Muscle layer of colon (tissue), 2 donors: ENCODE measurements around the gene CACNA1A.

Experiments used
- H3K27ac ChIP-seq: one replicate; pipeline ENCODE4 v1.7.0; 2013; ENCODE audit warnings: low read depth, mild to moderate bottlenecking, low read length, moderate library complexity
- H3K27me3 ChIP-seq, 2 donors: one replicate each; pipeline ENCODE4 v1.7.0; 2013; ENCODE audit warnings: low read length in 2 of 2, mild to moderate bottlenecking in 2 of 2; ENCODE audit not compliant: insufficient read depth in 2 of 2, control insufficient read depth in 1 of 2
- H3K36me3 ChIP-seq: one replicate; pipeline ENCODE4 v1.7.0; 2013; ENCODE audit warnings: mild to moderate bottlenecking, low read length; ENCODE audit not compliant: insufficient read depth
- H3K4me1 ChIP-seq: one replicate; pipeline ENCODE4 v1.7.0; 2013; ENCODE audit warnings: mild to moderate bottlenecking, low read length; ENCODE audit not compliant: insufficient read depth
- H3K4me3 ChIP-seq, 2 donors: one replicate each; pipeline ENCODE4 v1.7.0; 2013; ENCODE audit warnings: low read length in 2 of 2, low read depth in 1 of 2, mild to moderate bottlenecking in 1 of 2, moderate library complexity in 1 of 2
- H3K9ac ChIP-seq: one replicate; pipeline ENCODE4 v1.7.0; 2013; ENCODE audit warnings: low read length
- H3K9me3 ChIP-seq: one replicate; pipeline ENCODE4 v1.7.0; 2013; ENCODE audit warnings: mild to moderate bottlenecking, low read length
- donor health status: abdominal sarcoma.
- donor health status: Adenocarcinoma of cecum.

The CACNA1A gene

GRCh38 chr19:13526552-13526951 is 20.3 kb upstream of the CACNA1A start:
- Histone ChIP-seq H3K9ac (no peak overlapping the region), H3K4me1 (no peaks in the 10 kb centered on the region), H3K36me3 (no peaks in the 10 kb centered on the region), H3K4me3 (no peak overlapping the region), H3K9me3 (no peaks in the 10 kb centered on the region), H3K27me3 (no peaks in the 10 kb centered on the region), H3K27ac (no peak overlapping the region)

DNA sequence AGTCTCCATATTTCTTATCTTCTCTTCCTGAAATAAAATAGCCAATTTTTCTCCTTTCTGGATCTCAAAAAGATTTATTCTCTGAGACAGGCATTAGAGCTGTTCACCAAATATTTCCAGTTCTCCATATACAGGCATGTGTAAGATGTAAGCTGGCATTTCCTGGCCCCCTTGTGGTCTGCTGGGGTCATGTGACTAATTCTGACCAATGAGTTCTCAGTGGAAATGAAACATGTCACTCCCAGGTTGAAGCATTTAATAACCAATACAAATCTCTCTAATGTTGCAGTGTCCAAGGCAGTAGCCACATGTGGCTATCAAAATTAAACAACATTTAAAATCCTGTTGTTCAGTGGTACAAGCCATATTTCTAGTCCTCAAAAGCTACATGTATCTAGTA is 14.8 kb upstream of the CACNA1A start:
- H3K27me3 ChIP-seq = no peaks in the 10 kb centered on the region
- H3K9ac ChIP-seq = no peak overlapping the region
- H3K4me3 ChIP-seq = no peak overlapping the region
- no peaks in the 10 kb centered on the region for H3K4me1 ChIP-seq
- no peaks in the 10 kb centered on the region for H3K36me3 ChIP-seq
- H3K27ac ChIP-seq = no peak overlapping the region
- no peaks in the 10 kb centered on the region for H3K9me3 ChIP-seq

DNA sequence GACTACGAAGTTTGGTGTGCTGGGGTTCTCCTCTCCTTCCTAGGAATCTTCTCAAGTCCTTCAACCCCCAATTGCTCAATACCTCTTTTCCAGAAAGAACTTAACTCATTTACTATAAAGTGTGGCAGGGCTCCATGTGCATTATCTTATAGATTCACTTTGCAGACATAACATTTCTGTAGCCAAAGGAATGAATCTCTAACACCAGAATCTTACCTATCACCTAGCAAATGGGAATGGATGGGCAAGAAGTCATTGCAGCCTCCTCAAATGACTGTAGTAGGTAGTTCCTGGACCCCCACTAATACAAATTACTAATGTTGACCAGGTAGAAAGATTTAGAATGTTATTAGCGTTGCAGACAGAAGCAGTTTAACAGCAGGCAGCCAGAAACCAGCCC is 5.7 kb upstream of the CACNA1A start:
- H3K9ac ChIP-seq = no peak overlapping the region
- H3K27me3 ChIP-seq = peaks cover 5 to 11% of the 10 kb centered on the region in 2 donors
- no peaks in the 10 kb centered on the region for H3K9me3 ChIP-seq
- H3K4me1 ChIP-seq = no peaks in the 10 kb centered on the region
- no peak overlapping the region for H3K4me3 ChIP-seq
- H3K36me3 ChIP-seq = no peaks in the 10 kb centered on the region
- H3K27ac ChIP-seq = no peak overlapping the region

- H3K4me1 ChIP-seq = no peaks in the 10 kb centered on the region
- no peak overlapping the region for H3K27ac ChIP-seq
- no peak overlapping the region for H3K9ac ChIP-seq
- no peak overlapping the region for H3K4me3 ChIP-seq
- H3K9me3 ChIP-seq = no peaks in the 10 kb centered on the region
- no peaks in the 10 kb centered on the region for H3K36me3 ChIP-seq
- H3K27me3 ChIP-seq = peaks cover 12 to 28% of the 10 kb centered on the region in 2 donors
These were observed 853 bp upstream of the CACNA1A start for GRCh38 chr19:13507053-13507611.

- H3K27ac ChIP-seq = no peak overlapping the region
- H3K4me1 ChIP-seq = no peaks in the 10 kb centered on the region
- no peaks in the 10 kb centered on the region for H3K9me3 ChIP-seq
- H3K27me3 ChIP-seq = peaks cover 12 to 28% of the 10 kb centered on the region in 2 donors
- no peak overlapping the region for H3K9ac ChIP-seq
- no peak overlapping the region for H3K4me3 ChIP-seq
- no peaks in the 10 kb centered on the region for H3K36me3 ChIP-seq
These were observed 363 bp downstream of the CACNA1A start for GRCh38 chr19:13505761-13506470.

- Histone ChIP-seq H3K4me1 (no peaks in the 10 kb centered on the region), H3K9me3 (no peaks in the 10 kb centered on the region), H3K4me3 (no peak overlapping the region), H3K27ac (no peak overlapping the region), H3K27me3 (peaks cover 12 to 28% of the 10 kb centered on the region in 2 donors), H3K9ac (no peak overlapping the region), H3K36me3 (no peaks in the 10 kb centered on the region)
These were observed 1.0 kb downstream of the CACNA1A start for GRCh38 chr19:13505164-13505695.

GRCh38 chr19:13503570-13504235 is 2.6 kb downstream of the CACNA1A start:
- Histone ChIP-seq H3K9ac (no peak overlapping the region), H3K4me3 (no peak overlapping the region), H3K36me3 (no peaks in the 10 kb centered on the region), H3K4me1 (no peaks in the 10 kb centered on the region), H3K27me3 (peaks cover 12 to 28% of the 10 kb centered on the region in 2 donors), H3K27ac (no peak overlapping the region), H3K9me3 (no peaks in the 10 kb centered on the region)

DNA sequence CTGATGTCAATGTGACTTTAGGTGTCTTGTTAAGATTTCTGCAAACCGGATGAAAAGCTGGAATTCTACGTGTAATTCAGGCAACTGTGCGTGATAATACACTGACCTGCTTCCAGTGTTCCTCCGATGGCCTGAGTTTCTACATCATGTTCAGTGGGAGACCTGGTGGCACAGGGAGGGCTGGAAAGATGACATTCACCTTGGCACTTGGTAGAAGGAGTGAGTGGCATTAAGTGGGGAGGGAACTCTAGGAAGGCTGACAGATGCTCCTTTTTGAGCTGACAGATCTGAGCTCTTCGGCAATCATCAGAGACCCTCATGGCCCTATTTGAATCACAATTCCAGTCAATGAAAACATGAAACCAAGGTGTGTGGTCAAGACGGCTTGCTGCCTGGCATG is 4.0 kb downstream of the CACNA1A start:
- H3K4me3 ChIP-seq = no peak overlapping the region
- H3K9me3 ChIP-seq = no peaks in the 10 kb centered on the region
- peaks cover 12 to 20% of the 10 kb centered on the region in 2 donors for H3K27me3 ChIP-seq
- H3K27ac ChIP-seq = no peak overlapping the region
- H3K36me3 ChIP-seq = no peaks in the 10 kb centered on the region
- no peak overlapping the region for H3K9ac ChIP-seq
- H3K4me1 ChIP-seq = no peaks in the 10 kb centered on the region

DNA sequence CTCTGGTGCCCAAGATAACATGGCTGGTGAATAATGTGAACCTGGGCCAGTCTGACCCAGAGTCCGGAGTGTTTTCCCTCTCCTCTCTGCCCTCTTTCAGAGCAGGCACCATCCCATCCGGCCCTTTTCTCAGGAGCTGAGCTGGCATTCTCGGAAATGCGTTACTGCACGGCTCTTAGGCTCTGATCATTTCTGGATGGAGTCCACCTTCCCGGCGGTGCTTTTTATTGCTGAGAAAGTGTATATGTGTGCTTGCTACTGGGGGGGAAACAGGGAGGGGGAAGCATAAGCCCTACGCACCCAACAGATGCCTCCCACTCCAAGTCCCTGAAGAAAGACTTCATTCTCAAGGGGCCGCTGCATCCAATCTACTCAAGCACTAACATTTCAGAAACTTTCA is 6.6 kb downstream of the CACNA1A start:
- Histone ChIP-seq H3K4me1 (no peaks in the 10 kb centered on the region), H3K9me3 (no peaks in the 10 kb centered on the region), H3K27me3 (peaks cover 0 to 3% of the 10 kb centered on the region in 2 donors), H3K36me3 (no peaks in the 10 kb centered on the region), H3K4me3 (no peak overlapping the region), H3K9ac (no peak overlapping the region), H3K27ac (no peak overlapping the region)

DNA sequence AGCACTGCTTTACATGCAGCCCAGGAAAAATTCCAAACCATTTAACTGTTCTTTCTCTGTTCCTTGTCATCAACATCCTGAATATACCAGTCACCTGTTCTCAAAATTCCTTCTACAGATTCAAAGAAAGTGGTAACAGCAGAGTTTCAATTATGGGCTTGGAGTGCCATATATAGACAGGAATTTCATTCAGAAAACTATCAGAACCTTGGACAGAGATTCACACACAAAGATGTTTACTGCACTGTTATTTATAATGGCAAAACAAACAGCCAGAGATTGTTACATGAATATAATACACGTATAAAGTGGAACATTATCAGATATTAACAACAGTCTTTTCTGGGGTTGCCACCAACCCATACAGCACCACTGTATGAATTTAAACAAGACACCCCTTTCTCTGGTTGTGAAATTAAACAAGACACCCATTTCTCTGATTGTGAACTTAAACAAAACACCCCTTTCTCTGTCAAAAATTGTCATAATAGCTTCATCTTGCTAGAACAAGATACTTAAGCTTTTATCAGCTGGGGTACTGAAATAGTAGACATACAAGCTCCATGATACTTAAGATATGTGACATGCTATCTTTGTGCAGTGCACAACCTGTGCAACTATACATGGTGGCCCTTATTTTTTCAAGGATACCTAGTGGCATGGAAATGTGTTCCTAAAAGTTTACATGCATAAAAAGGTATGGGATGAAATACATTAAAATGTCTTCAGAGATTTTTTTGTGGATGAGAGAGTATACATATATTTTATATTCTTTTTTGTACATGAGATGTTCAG is 12.6 kb downstream of the CACNA1A start:
- H3K4me3 ChIP-seq = no peak overlapping the region
- no peak overlapping the region for H3K9ac ChIP-seq
- peaks cover 0 to 5% of the 10 kb centered on the region in 2 donors for H3K27me3 ChIP-seq
- no peaks in the 10 kb centered on the region for H3K36me3 ChIP-seq
- H3K4me1 ChIP-seq = no peaks in the 10 kb centered on the region
- H3K27ac ChIP-seq = no peak overlapping the region
- H3K9me3 ChIP-seq = no peaks in the 10 kb centered on the region

GRCh38 chr19:13492128-13492527 is 14.2 kb downstream of the CACNA1A start:
- Histone ChIP-seq H3K27me3 (peaks cover 0 to 5% of the 10 kb centered on the region in 2 donors), H3K4me3 (no peak overlapping the region), H3K9ac (no peak overlapping the region), H3K27ac (no peak overlapping the region), H3K36me3 (no peaks in the 10 kb centered on the region), H3K4me1 (no peaks in the 10 kb centered on the region), H3K9me3 (no peaks in the 10 kb centered on the region)
